ENCODE data around the gene ANKRD11. TPM values are rescaled to one million over a fixed set of nuclear protein-coding genes. Genes with fewer than 3 reads are reported as not detected.
A peak's percentile ranks its signal among the peaks of the same experiment; 100 is the strongest.
"Not testable (repeated sequence)": the region's sequence is repeated elsewhere in the genome, so short reads cannot be mapped to it uniquely, and the experiment has no call there.

The ANKRD11 gene
- total RNA-seq, 4 donors from 2014 or later: 49.8 to 114 (median 82.2) TPM

- TF ChIP-seq CTCF (IDR thresholded peaks at IDR 0.05): no peak
- ATAC-seq (ENCODE audit: low FRiP score) (no peak), DNase-seq (ENCODE audit: low spot score) (no peak)
Observed at GRCh38 chr16:89257281-89257731, 233.1 kb downstream of the ANKRD11 start.

GRCh38 chr16:89256651-89257254 is 233.6 kb downstream of the ANKRD11 start:
- peak; percentile 78 for ATAC-seq (ENCODE audit: low FRiP score)
- DNase-seq (ENCODE audit: low spot score): no peak
- no peak for TF ChIP-seq CTCF (IDR thresholded peaks at IDR 0.05)

GRCh38 chr16:89253548-89254287 is 236.6 kb downstream of the ANKRD11 start:
- TF ChIP-seq CTCF (IDR thresholded peaks at IDR 0.05): no peak
- DNase-seq (ENCODE audit: low spot score) (no peak), ATAC-seq (ENCODE audit: low FRiP score) (no peak)

- DNase-seq (ENCODE audit: low spot score) (no peak), ATAC-seq (ENCODE audit: low FRiP score) (no peak)
- TF ChIP-seq CTCF (IDR thresholded peaks at IDR 0.05): no peak
Observed at GRCh38 chr16:89248196-89248982, 242.0 kb downstream of the ANKRD11 start.

- not testable (repeated sequence) for DNase-seq (ENCODE audit: low spot score)
- ATAC-seq (ENCODE audit: low FRiP score): peak; percentile 44
Observed at GRCh38 chr16:89247734-89248075, 242.7 kb downstream of the ANKRD11 start.

GRCh38 chr16:89246903-89247733 is 243.2 kb downstream of the ANKRD11 start:
- DNase-seq (ENCODE audit: low spot score) (peak; percentile 92), ATAC-seq (ENCODE audit: low FRiP score) (peak; percentile 93)
- no peak for TF ChIP-seq CTCF (IDR thresholded peaks at IDR 0.05)
